Measurements from ENCODE around the gene FOS.
A peak's percentile ranks its signal among the peaks of the same experiment; 100 is the strongest.
"Not testable (repeated sequence)": the region's sequence is repeated elsewhere in the genome, so short reads cannot be mapped to it uniquely, and the experiment has no call there.

Gene FOS

DNA sequence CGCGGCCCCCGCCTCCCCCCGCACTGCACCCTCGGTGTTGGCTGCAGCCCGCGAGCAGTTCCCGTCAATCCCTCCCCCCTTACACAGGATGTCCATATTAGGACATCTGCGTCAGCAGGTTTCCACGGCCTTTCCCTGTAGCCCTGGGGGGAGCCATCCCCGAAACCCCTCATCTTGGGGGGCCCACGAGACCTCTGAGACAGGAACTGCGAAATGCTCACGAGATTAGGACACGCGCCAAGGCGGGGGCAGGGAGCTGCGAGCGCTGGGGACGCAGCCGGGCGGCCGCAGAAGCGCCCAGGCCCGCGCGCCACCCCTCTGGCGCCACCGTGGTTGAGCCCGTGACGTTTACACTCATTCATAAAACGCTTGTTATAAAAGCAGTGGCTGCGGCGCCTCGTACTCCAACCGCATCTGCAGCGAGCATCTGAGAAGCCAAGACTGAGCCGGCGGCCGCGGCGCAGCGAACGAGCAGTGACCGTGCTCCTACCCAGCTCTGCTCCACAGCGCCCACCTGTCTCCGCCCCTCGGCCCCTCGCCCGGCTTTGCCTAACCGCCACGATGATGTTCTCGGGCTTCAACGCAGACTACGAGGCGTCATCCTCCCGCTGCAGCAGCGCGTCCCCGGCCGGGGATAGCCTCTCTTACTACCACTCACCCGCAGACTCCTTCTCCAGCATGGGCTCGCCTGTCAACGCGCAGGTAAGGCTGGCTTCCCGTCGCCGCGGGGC is at the start of gene FOS:
Gene FOS, plus strand, starts transcription at position 407 of the 731 bp plus-strand sequence. Its CDS starts 155 bp downstream, at position 562.
- H3K27me3 ChIP-seq (ENCODE audit: control insufficient read depth, insufficient read depth, low read length), result peaks cover 21% of the 10 kb centered on the region
- peak within 1 kb of the TSS; percentile 100 for H3K27ac ChIP-seq (ENCODE audit: low read depth, low read length)
- peak within 1 kb of the TSS; percentile 97 for H3K9ac ChIP-seq (ENCODE audit: low read length)
- H3K9me3 ChIP-seq (ENCODE audit: control insufficient read depth, insufficient read depth, low read depth, low read length), result no peaks in the 10 kb centered on the region
- H3K36me3 ChIP-seq (ENCODE audit: control insufficient read depth, insufficient read depth, low read length), result peaks cover 18% of the 10 kb centered on the region
- peak within 1 kb of the TSS; percentile 85 for H3K4me3 ChIP-seq (ENCODE audit: low read depth, low read length)
- H3K4me1 ChIP-seq (ENCODE audit: control insufficient read depth, insufficient read depth, low read length), result peaks cover 13% of the 10 kb centered on the region

DNA sequence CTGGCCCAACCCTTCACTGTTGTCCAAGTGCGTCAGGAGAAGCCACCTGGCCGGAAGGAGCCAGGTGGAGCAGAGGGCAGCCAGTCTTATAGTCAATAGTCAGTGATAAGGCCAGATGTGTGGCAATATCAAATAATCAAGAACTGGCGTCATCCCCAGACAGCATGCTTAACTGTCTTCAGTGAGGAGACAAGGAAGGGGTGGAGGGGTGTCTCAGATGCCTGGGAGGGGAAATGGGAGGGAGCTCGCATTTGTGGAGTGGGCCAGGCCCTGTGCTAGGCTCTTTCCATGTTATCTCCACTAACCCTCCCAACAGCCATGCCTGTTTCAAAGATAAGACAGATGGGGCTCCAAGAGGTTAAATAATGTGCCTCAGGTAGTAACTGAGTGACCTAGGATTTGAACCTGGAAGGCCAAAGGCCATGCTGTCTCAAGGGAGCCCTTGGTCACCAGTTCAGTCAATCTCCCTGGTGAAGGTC is 48.9 kb upstream of the FOS start:
- no peak overlapping the region for H3K27ac ChIP-seq (ENCODE audit: low read depth, low read length)
- peaks cover 17% of the 10 kb centered on the region; the same call in 1 of the 2 replicates for H3K4me1 ChIP-seq (ENCODE audit: control insufficient read depth, insufficient read depth, low read length)
- H3K9me3 ChIP-seq (ENCODE audit: control insufficient read depth, insufficient read depth, low read depth, low read length), result no peaks in the 10 kb centered on the region
- H3K27me3 ChIP-seq (ENCODE audit: control insufficient read depth, insufficient read depth, low read length), result no peaks in the 10 kb centered on the region
- H3K36me3 ChIP-seq (ENCODE audit: control insufficient read depth, insufficient read depth, low read length), result no peaks in the 10 kb centered on the region
- H3K4me3 ChIP-seq (ENCODE audit: low read depth, low read length), result no peak overlapping the region
- no peak overlapping the region for H3K9ac ChIP-seq (ENCODE audit: low read length)

DNA sequence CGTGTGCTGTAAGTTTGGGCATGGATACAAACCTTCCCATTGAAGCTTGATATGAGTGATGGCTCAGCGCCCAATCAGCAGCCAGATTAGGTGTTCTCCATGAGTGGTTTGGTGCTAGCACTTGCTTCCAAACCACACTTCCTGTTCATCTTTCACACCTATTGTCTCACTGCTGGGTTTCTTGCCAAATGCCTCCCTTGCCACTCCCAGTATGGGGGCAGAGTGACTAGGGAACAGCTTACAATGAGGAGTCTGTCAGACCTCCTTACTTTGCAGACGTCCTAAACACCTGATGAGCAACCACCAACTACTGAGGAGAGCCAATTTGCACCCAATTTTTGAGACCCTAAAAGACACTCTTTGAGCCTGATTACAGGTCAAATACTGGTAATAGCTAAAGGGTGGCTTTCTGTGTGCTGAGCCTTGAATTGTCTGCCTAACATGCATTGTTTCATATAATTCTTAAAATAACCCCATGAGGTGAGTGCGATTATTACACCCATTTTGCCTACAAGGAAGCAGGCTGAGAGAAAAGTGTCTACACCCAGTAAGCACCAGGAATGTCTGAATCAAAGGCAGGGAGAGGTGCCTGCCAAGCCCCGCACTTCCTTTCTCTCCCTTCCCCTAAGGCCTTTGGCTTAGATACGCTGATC is 48.4 kb upstream of the FOS start:
- H3K9me3 ChIP-seq (ENCODE audit: control insufficient read depth, insufficient read depth, low read depth, low read length), result no peaks in the 10 kb centered on the region
- peaks cover 17% of the 10 kb centered on the region; the same call in 1 of the 2 replicates for H3K4me1 ChIP-seq (ENCODE audit: control insufficient read depth, insufficient read depth, low read length)
- no peaks in the 10 kb centered on the region for H3K27me3 ChIP-seq (ENCODE audit: control insufficient read depth, insufficient read depth, low read length)
- no peak overlapping the region for H3K27ac ChIP-seq (ENCODE audit: low read depth, low read length)
- no peak overlapping the region for H3K9ac ChIP-seq (ENCODE audit: low read length)
- no peaks in the 10 kb centered on the region for H3K36me3 ChIP-seq (ENCODE audit: control insufficient read depth, insufficient read depth, low read length)
- no peak overlapping the region for H3K4me3 ChIP-seq (ENCODE audit: low read depth, low read length)

DNA sequence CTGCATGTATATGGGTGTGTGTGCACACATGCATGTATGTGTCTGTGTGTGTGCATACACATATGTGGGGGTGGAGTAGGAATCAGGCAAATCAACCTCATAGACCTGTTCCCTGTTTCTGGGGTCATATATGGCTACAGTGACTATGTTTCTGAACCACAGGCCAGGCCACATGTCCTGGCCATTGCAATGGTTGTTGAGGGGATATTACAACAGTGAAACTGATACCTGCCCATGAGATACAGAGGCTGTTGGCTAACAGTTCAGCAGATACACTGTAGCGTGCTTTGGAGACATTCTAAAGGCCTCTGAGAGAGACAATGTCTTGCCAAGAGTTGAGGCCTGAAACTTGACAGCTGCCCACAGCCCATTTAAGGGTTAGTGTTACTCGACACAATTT is 47.3 kb upstream of the FOS start:
- Histone ChIP-seq H3K9ac (ENCODE audit: low read length) (no peak overlapping the region), H3K4me1 (ENCODE audit: control insufficient read depth, insufficient read depth, low read length) (peaks cover 17% of the 10 kb centered on the region; the same call in 1 of the 2 replicates), H3K4me3 (ENCODE audit: low read depth, low read length) (no peak overlapping the region), H3K27ac (ENCODE audit: low read depth, low read length) (no peak overlapping the region), H3K9me3 (ENCODE audit: control insufficient read depth, insufficient read depth, low read depth, low read length) (no peaks in the 10 kb centered on the region), H3K36me3 (ENCODE audit: control insufficient read depth, insufficient read depth, low read length) (no peaks in the 10 kb centered on the region), H3K27me3 (ENCODE audit: control insufficient read depth, insufficient read depth, low read length) (no peaks in the 10 kb centered on the region)

DNA sequence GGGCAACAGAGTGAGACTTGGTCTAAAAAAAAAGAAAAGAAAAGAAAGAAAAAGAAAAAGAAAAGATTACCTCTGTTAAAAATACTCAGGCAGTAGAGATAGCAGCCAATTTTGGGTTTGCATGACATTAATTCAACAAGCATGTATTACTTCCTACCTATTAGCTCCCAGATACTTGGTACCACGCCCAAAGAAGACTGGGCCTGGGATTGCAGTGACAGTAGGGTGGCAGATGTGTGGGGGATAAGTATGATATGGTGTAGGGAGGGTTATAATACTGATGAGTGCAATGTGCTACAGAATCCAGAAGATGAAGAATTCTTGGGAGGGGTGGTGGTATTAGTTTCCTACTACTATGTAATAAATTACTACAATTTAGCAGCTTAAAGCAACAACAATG is 46.4 kb upstream of the FOS start:
- H3K9me3 ChIP-seq (ENCODE audit: control insufficient read depth, insufficient read depth, low read depth, low read length), result no peaks in the 10 kb centered on the region
- no peaks in the 10 kb centered on the region for H3K36me3 ChIP-seq (ENCODE audit: control insufficient read depth, insufficient read depth, low read length)
- no peak overlapping the region for H3K27ac ChIP-seq (ENCODE audit: low read depth, low read length)
- H3K27me3 ChIP-seq (ENCODE audit: control insufficient read depth, insufficient read depth, low read length), result no peaks in the 10 kb centered on the region
- H3K4me1 ChIP-seq (ENCODE audit: control insufficient read depth, insufficient read depth, low read length), result peaks cover 18% of the 10 kb centered on the region; the same call in 1 of the 2 replicates
- no peak overlapping the region for H3K4me3 ChIP-seq (ENCODE audit: low read depth, low read length)
- no peak overlapping the region for H3K9ac ChIP-seq (ENCODE audit: low read length)

DNA sequence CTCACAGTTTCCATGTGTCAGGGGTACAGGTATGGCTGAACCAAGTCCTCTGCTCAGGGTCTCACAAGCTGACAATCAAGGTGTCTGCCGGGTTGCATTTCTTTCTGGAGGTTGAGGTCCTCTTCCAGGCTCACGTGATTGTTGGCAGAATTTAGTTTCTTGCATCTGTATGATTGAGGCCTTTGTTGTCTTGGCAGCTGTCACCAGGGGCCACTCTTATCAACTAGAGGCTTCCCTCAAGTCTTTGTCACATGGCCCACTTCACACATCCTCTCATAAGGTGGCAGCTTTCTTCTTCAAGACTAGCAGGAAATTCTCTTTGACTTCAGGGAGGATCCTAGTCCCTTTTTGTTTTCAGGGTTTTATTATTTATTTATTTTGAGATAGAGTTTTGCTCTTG is 46.0 kb upstream of the FOS start:
- Histone ChIP-seq H3K27ac (ENCODE audit: low read depth, low read length) (no peak overlapping the region), H3K4me1 (ENCODE audit: control insufficient read depth, insufficient read depth, low read length) (peaks cover 22% of the 10 kb centered on the region; the same call in 1 of the 2 replicates), H3K9ac (ENCODE audit: low read length) (no peak overlapping the region)

DNA sequence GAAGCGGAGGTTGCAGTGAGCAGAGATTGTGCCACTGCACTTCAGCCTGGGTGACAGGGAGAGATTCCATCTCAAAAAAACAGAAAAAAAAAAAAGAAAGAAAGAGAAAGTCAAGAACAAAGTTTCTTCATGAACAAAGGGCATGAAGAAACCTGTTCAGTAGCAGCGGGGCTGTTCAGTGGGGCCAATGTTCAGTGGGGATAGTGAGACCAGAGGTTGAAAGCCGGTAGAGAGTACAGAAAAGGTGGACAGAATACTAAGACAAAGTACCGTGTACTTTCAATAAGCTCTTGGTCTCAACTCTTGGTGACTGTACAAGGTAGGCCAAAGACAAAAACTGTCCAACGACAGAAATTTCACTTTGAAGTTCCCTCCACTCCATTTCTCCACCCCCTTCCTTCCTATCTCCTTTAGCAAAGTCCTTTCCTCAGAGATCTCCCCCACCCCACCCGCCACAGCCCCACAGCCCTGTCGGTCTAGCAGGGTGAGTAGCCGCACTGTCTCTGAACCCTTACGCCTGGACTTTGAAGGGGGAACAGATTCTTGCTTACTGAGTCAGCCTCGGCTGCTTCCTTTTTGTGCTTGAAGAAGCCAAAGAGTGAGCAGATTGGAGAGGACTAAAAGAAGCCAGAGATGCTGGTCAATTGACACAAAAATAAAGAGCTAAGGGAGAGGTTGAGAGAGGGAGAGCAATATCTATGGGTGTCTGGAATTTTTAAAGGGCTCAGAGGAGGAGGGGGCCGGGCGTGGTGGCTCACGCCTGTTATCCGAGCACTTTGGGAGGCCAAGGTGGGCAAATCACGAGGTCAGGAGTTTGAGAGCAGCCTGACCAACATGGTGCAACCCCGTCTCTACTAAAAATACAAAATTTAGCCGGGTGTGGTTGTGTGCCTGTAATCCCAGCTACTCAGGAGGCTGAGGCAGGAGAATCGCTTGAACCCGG is 44.2 kb upstream of the FOS start:
- Histone ChIP-seq H3K4me3 (ENCODE audit: low read depth, low read length) (no peak overlapping the region), H3K9ac (ENCODE audit: low read length) (no peak overlapping the region), H3K27me3 (ENCODE audit: control insufficient read depth, insufficient read depth, low read length) (no peaks in the 10 kb centered on the region), H3K4me1 (ENCODE audit: control insufficient read depth, insufficient read depth, low read length) (peaks cover 14% of the 10 kb centered on the region; the same call in 1 of the 2 replicates), H3K9me3 (ENCODE audit: control insufficient read depth, insufficient read depth, low read depth, low read length) (no peaks in the 10 kb centered on the region), H3K27ac (ENCODE audit: low read depth, low read length) (no peak overlapping the region), H3K36me3 (ENCODE audit: control insufficient read depth, insufficient read depth, low read length) (no peaks in the 10 kb centered on the region)

More for the DNA sequence above, 46.0 kb upstream of the FOS start:
- Histone ChIP-seq H3K36me3 (ENCODE audit: control insufficient read depth, insufficient read depth, low read length) (no peaks in the 10 kb centered on the region), H3K9me3 (ENCODE audit: control insufficient read depth, insufficient read depth, low read depth, low read length) (no peaks in the 10 kb centered on the region), H3K27me3 (ENCODE audit: control insufficient read depth, insufficient read depth, low read length) (no peaks in the 10 kb centered on the region), H3K4me3 (ENCODE audit: low read depth, low read length) (no peak overlapping the region)

DNA sequence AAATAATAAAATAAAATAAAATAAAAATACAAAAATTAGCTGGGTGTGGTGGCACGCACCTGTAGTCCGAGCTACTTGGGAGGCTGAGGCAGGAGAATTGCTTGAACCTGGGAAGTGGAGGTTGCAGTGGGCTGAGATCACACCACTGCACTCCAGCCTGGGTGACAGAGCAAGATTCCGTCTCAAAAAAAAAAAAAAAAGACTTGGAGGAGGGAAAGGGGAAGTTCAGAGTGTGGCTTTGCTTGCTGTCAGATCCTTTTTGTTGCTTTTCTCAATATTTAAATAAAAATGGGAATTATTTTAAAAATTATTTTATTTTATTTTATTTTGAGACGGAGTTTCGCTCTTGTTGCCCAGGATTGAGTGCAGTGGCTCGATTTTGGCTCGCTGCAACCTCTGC is 43.4 kb upstream of the FOS start:
- H3K9ac ChIP-seq (ENCODE audit: low read length); H3K36me3 ChIP-seq (ENCODE audit: control insufficient read depth, insufficient read depth, low read length); H3K9me3 ChIP-seq (ENCODE audit: control insufficient read depth, insufficient read depth, low read depth, low read length); H3K27me3 ChIP-seq (ENCODE audit: control insufficient read depth, insufficient read depth, low read length); H3K4me3 ChIP-seq (ENCODE audit: low read depth, low read length); H3K27ac ChIP-seq (ENCODE audit: low read depth, low read length): not testable (repeated sequence)
- H3K4me1 ChIP-seq (ENCODE audit: control insufficient read depth, insufficient read depth, low read length), result peaks cover 12% of the 10 kb centered on the region; the same call in 1 of the 2 replicates

DNA sequence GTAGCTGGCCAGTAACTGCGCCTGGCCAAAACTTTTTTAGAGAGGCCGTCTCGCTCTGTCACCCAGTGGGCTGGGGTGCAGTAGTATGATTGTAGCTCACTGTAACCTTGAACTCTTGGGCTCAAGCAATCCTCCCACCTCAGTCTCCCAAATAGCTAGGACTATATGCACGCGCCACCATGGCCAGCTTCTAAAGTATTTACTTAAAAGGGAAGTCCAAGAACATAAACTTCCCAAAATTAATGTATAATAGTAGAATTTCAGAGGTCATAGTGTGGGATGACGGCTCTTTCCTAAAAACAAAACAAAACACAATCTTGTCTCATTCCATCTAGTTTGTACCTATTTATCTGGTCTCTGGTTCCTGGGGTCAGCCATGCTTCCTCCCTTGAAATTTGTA is 42.2 kb upstream of the FOS start:
- Histone ChIP-seq H3K9ac (ENCODE audit: low read length) (no peak overlapping the region), H3K9me3 (ENCODE audit: control insufficient read depth, insufficient read depth, low read depth, low read length) (no peaks in the 10 kb centered on the region), H3K27ac (ENCODE audit: low read depth, low read length) (no peak overlapping the region), H3K4me3 (ENCODE audit: low read depth, low read length) (no peak overlapping the region), H3K27me3 (ENCODE audit: control insufficient read depth, insufficient read depth, low read length) (no peaks in the 10 kb centered on the region), H3K36me3 (ENCODE audit: control insufficient read depth, insufficient read depth, low read length) (no peaks in the 10 kb centered on the region), H3K4me1 (ENCODE audit: control insufficient read depth, insufficient read depth, low read length) (peaks cover 7% of the 10 kb centered on the region; the same call in 1 of the 2 replicates)

DNA sequence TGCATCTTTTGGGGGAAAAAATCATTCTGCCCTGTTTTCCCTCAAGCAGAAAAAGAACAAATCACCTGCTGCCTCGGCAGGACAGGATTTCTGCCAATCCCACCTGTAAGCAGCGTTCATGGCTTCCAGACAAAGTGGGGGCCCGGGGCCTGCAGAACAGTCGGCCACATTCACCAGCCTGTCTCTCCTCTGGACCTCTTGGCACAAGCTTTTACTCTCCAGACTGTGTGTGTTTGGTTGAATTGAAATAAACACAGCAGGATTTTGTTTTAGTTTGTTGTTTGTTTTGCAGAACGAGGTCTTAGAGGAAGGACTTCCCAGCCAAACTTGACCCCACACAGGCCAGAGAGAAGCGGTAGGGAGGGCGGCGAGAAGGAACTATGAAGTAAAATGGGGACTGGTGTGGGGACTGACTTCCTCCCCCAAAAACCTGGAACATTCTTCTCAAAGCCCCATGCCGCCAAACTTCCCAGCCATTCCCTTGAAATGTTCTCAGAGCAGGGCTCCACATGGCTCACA is 41.7 kb upstream of the FOS start:
- H3K4me3 ChIP-seq (ENCODE audit: low read depth, low read length), result no peak overlapping the region
- H3K9ac ChIP-seq (ENCODE audit: low read length), result no peak overlapping the region
- H3K36me3 ChIP-seq (ENCODE audit: control insufficient read depth, insufficient read depth, low read length), result no peaks in the 10 kb centered on the region

More for the DNA sequence above, 41.7 kb upstream of the FOS start:
- Histone ChIP-seq H3K9me3 (ENCODE audit: control insufficient read depth, insufficient read depth, low read depth, low read length) (no peaks in the 10 kb centered on the region), H3K27ac (ENCODE audit: low read depth, low read length) (no peak overlapping the region), H3K4me1 (ENCODE audit: control insufficient read depth, insufficient read depth, low read length) (peaks cover 7% of the 10 kb centered on the region; the same call in 1 of the 2 replicates), H3K27me3 (ENCODE audit: control insufficient read depth, insufficient read depth, low read length) (no peaks in the 10 kb centered on the region)
